SK-MEL-5 (cell line): ENCODE results near the gene HYOU1. TPM values are rescaled to one million over a fixed set of nuclear protein-coding genes. Genes with fewer than 3 reads are reported as not detected.

Experiments
- DNase-seq: peaks from one replicate; pipeline ENCODE4 v3.0.0-alpha.2; 2016; ENCODE audit warnings: low read depth, low spot score
- in situ Hi-C: cut with HindIII; loops from 2 replicates; pipeline ENCODE4 v1.10.0; 2016; ENCODE audit warnings: low sequenced_read_pairs, high pct_unique_total_duplicates, low pct_unique_long_range_greater_than_20kb
- small RNA-seq, 2 experiments: library from RNA; depleted of rRNA; stranded (forward); fragments of <200 nt; gene quantifications; one replicate each; pipeline ENCODE3, GENCODE V24; 2014
- total RNA-seq: library from RNA; depleted of rRNA; stranded (reverse); fragments of >200 nt; shearing (Covaris generic); gene quantifications from 2 replicates; pipeline ENCODE4 v1.2.3, GENCODE V29; 2014; rRNA removed

HYOU1 gene
- total RNA-seq, 1 experiment from 2014 or later: 189 TPM

DNA sequence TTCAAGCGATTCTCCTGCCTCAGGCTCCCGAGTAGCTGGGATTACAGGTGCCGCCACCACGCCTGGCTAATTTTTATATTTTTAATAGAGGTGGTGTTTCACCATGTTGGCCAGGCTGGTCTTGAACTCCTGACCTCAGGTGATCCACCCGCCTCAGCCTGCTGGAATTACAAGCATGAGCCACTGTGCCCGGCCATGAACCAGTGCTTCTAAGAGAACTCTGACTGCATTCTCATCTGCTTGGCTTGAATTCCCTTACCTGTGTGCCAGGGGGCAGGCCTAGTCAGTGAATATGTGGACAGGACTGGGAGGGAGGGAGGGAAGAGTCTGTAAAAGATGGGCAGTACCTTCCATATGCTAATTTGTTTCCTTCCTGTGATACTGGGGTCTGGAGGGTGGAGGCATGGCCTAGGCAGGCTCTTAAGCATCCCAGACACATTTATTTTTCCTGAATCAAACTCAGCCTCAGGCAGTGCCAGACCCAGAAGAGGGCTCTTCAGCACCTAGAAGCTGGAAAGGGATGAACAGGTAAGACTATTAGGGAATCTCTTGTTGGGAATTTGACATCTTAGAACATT is 45.4 kb downstream of the HYOU1 start:
- in situ Hi-C loops: no loop called here
- no peak for DNase-seq

DNA sequence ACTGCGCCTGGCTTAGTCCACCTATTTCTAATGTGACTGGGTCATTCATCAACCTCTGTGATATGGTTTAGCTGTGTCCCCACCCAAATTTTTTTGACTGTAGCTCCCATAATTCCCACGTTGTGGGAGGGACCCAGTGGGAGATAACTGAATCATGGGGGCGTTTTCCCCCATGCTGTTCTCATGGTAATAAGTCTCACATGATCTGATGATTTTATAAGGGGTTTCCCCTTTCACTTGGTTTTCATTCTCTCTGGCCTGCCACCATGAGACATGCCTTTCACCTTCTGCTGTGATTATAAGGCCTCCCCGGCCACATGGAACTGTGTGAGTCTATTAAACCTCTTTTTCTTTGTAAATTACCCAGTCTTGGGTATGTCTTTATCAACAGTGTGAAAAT is 50.3 kb downstream of the HYOU1 start:
- in situ Hi-C loops: no loop called here
- DNase-seq: no peak

DNA sequence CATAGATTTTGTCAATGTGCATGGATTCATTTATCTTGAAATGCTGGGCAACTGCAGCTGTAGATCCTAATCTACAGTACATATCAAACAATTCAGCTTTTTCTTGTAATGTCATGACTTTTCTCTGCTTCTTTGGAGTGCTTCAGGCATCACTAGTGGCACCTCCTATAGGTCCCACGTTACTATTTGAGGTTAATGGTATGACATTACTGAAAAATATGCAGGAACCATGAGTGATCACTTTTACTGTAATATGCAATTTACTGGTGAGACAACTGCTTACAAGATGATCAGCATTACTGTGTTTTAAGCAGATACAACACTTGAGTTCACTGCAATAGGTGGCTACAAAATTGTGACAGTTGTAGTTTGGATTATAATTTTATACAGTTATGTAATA is 56.1 kb downstream of the HYOU1 start:
- no peak for DNase-seq

DNA sequence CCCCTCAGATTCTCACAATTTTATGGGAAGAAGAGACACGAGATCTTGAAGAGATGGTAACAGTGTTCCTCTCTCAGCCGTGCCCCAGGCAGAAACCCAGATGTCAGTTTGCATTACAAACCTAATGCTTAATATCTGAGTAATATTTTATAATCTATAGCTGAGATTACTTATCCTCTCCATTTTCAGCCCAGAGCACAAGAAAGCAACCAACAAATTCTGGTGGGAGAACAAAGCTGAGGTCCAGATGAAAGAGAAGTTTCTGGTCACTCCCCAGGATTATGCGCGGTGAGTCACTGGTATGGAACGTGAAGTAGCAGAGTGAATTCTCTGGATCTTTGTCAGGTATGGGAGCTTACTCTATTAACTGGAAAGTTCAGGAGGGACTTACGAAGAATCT is 58.2 kb downstream of the HYOU1 start:
- DNase-seq: no peak
- in situ Hi-C loops: no loop called here

More for the DNA sequence above, 56.1 kb downstream of the HYOU1 start:
- in situ Hi-C loops: no loop called here

DNA sequence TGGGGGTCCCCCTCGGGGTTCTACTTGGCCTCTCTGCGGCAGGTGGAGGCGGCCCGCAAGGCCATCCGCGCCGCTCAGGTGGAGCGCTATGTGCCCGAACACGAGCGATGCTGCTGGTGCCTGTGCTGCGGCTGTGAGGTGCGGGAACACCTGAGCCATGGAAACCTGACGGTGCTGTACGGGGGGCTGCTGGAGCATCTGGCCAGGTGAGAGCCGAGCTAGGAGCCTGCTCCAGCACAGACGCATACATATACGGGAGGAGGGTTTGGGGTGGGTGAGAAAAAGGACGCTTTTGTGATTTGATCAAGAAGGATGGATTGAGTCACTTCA is 58.7 kb downstream of the HYOU1 start:
- DNase-seq: no peak
- in situ Hi-C loops: no loop called here

DNA sequence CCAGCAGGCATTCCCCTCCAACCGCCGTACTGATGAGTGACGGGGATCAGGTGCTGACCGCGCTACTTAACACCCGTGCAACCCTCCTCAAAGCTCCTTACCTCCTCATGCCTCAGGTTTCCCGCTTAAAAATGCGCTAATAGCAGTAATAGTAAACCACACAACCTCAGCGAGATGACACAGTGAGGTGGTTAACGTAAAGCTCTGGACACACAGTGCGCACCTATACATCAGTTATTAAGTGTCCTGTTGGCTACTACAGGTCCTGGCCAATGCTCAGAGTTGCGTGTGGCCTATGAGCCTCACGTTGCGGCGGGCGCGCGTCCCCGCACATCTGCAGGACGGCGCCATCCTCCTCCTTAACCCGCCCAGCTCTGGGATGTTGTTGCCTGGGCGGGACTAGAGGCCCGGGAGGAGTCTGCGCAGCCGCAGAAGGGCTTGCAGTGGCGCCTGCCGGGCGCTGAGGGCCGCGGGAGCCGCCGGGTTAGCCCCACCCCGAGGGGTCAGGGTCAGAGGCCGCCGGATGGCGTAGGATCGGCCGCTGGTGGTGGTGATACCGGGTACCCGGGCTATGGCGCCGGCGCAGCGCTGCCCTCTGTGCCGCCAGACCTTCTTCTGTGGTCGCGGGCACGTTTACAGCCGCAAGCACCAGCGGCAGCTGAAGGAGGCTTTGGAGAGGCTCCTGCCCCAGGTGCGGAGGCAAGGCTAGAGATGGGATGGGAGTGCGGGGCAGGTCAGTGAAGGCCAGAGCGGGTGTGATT is 59.2 kb downstream of the HYOU1 start, which contains the start of gene CENATAC:
TSS of gene CENATAC (plus strand) at position 512 of the 761 bp plus-strand sequence. CDS start at position 572, 60 bp downstream.
- in situ Hi-C loops: no loop called here

DNA sequence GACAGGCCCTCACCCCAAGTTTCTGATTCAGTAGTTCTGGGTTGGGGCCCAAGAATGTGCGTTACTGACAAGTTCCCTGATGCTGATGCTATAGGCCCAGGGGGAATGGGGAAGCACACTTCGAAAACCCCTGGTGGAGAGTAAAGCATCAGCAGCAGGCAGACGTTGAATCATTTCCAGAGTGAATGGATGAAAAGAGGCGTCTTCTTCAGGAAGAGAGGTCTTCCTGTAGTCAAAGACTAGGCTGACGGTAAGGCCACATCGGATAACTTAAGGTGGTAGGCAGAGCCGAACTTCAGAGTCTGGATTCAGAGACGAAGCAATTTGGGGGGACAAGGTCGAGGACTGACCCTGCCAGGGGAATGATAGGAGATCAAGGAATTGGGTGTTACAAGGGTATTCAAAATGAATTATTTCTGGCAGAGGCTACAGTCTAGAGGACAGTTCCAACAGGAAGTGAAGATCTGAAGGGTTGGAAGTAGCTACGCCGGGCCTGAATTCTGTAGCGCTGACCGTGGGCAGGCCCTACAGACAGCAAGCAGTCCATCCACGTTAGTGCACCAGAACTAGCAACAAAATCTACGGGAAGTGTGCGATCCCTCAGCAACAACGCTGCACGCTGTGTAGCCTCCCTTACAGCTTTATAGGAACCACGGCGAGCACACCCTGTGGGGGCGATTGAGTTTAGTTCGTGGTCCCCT is 59.9 kb downstream of the HYOU1 start:
- in situ Hi-C loops: no loop called here
- DNase-seq: peak; percentile 30

More for the DNA sequence above, 59.2 kb downstream of the HYOU1 start, which contains the start of gene CENATAC:
- DNase-seq: peak; percentile 83

Small RNA genes within 50 kb of the gene (small RNA-seq; reads per million reads assigned to genes)
- gene AP003392.2 (0 reads per million in 2 experiments), gene RF00017 (0 reads per million in 2 experiments), gene RF00019 (0 reads per million in 2 experiments)

Other genes with a start within 250 kb of the HYOU1 start
- not detected in 2 replicates for gene CXCR5, start 173.3 kb downstream of the HYOU1 start, total RNA-seq
- gene BCL9L, start 131.3 kb downstream of the HYOU1 start, total RNA-seq: 2.9 and 6.0 TPM in 2 replicates
- not detected in 2 replicates for gene UPK2, start 100.9 kb downstream of the HYOU1 start, total RNA-seq
- not detected in 2 replicates for gene FOXR1, start 85.4 kb downstream of the HYOU1 start, total RNA-seq
- gene CENATAC, start 59.1 kb downstream of the HYOU1 start, total RNA-seq: 8.2 and 9.1 TPM in 2 replicates
- 914 and 964 TPM in 2 replicates for gene RPS25, start 38.9 kb downstream of the HYOU1 start, total RNA-seq
- gene TRAPPC4, start 38.4 kb downstream of the HYOU1 start, total RNA-seq: 65.5 and 83.5 TPM in 2 replicates
- gene SLC37A4, start 26.3 kb downstream of the HYOU1 start, total RNA-seq: 14.2 and 19.1 TPM in 2 replicates
- 43.7 and 49.9 TPM in 2 replicates for gene VPS11, start 10.6 kb upstream of the HYOU1 start, total RNA-seq
- 4.5 and 6.7 TPM in 2 replicates for gene HMBS, start 27.7 kb upstream of the HYOU1 start, total RNA-seq
- 22.3 and 26.1 TPM in 2 replicates for gene DPAGT1, start 44.6 kb upstream of the HYOU1 start, total RNA-seq
- 2.8 and 5.6 TPM in 2 replicates for gene C2CD2L, start 50.1 kb upstream of the HYOU1 start, total RNA-seq
- gene HINFP, start 64.4 kb upstream of the HYOU1 start, total RNA-seq: 8.8 and 9.4 TPM in 2 replicates
- 0.05 TPM in 1 of 2 replicates, not detected in the other for gene ABCG4, start 91.8 kb upstream of the HYOU1 start, total RNA-seq
- 8.7 and 11.5 TPM in 2 replicates for gene NLRX1, start 111.5 kb upstream of the HYOU1 start, total RNA-seq
- not detected in 2 replicates for gene NHERF4, start 128.3 kb upstream of the HYOU1 start, total RNA-seq
- 5.8 and 7.6 TPM in 2 replicates for gene CBL, start 149.1 kb upstream of the HYOU1 start, total RNA-seq